Stimulated activated CD4-positive, alpha-beta T cell treated with anti-CD3 and anti-CD28 coated beads, Interleukin-12 subunit alpha, Interleukin-12 subunit beta, amount 100 ng/mL, for 48 hours (primary cell): ENCODE results near the gene RBAK.
"Not testable (repeated sequence)": the region's sequence is repeated elsewhere in the genome, so short reads cannot be mapped to it uniquely, and the experiment has no call there.

Experiments used
- DNase-seq, 3 donors: peaks; one replicate each; pipeline ENCODE4 v3.0.0-alpha.2; 2020; ENCODE audit warnings: low read depth in 2 of 3, low spot score in 1 of 3

RBAK gene

DNA sequence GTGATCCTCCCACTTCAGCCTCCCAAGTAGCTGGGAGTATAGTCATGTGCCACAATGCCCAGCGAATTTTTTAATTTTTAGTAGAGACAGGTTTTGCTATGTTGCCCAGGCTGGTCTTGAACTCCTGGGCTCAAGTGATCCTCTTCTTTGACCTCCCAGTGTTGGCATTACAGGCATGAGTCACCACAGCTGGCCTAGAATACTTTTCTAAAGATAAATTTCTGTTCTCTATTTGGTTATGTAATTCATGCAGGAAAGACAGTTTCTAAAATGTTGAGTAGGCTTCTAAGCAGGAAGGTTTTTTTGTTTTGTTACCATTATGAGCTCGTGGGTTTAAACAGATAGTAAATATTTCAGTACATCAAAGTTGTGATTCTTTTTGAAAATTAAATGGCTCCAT is 5.0 kb downstream of the RBAK start:
- DNase-seq: no peak

DNA sequence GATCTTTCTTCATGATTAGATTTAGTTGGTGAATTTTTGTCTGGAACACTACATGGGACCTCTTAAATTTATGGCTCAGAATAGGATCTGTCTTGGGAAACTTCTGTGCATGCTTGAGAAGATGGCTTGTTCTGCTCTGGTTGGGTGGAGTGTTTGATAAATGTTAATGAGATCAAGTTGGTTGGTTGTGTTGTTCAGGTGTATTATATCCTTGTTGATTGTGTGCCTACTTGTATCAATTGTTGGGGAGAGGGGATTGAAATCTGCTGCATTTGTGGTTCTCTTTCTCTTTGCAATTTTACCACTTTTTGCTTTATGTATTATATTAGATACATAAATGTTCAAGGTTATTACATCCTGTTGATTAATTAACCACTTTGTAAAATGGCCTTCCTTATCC is 6.1 kb downstream of the RBAK start:
- DNase-seq: not testable (repeated sequence)

DNA sequence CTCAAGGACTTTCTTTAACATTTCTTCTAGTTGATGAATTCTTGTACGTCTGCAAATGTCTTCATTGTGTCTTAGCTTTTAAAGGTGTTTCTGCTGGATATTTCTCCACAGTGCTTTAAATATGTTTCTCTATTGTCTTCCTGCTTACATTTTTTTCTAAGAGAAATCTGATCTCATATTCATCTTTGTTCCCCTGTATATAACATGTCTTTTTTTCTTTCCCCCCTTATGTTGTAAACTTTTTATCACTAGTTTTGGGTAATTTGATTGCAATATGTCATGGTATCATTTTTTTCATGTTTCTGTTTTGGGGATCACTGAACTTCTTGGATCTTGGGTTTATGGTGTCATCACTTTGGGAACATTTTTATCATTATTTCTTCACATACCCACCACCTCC is 7.5 kb downstream of the RBAK start:
- no peak for DNase-seq

DNA sequence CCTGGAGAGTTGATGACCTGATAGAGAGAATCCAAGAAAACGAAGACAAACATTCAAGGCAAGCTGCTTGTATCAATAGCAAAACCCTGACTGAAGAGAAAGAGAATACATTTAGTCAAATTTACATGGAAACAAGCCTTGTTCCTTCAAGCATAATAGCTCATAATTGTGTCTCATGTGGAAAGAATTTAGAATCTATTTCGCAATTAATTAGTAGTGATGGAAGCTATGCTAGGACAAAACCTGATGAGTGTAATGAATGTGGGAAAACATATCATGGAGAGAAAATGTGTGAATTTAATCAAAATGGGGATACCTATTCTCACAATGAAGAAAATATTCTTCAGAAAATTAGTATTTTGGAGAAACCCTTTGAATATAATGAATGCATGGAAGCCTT is 18.0 kb downstream of the RBAK start:
- DNase-seq: no peak

DNA sequence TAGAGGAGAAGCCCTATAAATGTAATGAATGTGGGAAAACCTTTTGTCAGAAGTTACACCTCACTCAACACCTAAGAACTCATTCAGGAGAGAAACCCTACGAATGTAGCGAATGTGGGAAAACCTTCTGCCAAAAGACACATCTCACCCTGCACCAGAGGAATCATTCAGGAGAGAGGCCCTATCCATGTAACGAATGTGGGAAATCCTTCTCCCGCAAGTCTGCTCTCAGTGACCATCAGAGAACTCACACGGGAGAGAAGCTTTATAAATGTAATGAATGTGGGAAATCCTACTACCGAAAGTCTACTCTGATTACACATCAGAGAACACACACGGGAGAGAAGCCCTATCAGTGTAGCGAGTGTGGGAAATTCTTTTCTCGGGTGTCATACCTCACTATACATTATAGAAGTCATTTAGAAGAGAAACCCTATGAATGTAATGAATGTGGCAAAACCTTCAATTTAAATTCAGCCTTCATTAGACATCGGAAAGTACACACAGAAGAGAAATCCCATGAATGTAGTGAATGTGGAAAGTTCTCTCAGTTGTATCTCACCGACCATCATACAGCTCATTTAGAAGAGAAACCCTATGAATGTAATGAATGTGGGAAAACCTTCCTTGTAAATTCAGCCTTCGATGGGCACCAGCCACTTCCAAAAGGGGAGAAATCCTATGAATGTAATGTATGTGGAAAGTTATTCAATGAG is 18.9 kb downstream of the RBAK start:
- no peak for DNase-seq

DNA sequence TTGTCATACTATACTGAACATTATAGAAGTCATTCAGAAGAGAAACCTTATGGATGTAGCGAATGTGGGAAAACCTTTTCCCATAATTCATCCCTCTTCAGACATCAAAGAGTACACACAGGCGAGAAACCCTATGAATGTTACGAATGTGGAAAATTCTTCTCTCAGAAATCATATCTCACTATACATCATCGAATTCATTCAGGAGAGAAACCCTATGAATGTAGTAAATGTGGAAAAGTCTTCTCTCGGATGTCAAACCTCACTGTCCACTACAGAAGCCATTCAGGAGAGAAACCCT is 19.4 kb downstream of the RBAK start:
- no peak for DNase-seq

DNA sequence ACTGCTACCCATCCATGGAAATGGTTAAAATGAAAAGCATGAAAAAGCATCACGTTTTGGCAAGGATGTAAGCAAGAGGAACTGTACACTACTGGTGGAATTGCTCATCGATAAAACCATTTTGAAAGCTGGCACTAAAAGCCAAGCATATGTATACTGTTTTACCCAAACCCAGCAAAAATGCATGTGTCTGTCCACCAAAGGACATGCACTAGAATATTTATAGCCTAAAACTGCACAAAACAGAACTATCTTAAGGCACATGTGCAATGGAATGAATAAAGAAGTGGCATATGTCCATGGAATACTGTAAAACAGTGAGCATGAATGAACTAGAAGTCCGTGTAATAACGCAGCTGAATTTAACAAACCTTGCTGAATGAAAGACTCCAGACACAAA is 22.9 kb downstream of the RBAK start:
- DNase-seq: no peak

DNA sequence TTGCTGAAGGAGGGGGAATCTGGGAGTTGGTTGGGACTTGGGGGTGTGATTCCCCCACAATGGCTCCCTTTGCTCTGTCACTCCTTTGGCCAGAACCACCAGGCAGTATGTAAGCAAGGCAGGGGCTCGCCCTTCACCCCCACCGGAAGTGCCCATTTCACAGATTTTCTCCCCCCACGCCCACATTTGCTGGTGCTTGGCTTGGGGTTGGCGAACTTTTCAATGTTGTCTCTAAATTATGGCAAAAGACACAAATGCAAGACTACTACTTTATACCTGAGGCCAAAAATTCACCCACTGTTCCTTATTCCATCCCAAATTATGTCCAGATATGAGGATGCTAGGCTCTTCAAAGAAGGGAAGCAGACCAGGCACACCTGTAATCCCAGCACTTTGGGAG is 24.5 kb downstream of the RBAK start:
- DNase-seq: no peak

DNA sequence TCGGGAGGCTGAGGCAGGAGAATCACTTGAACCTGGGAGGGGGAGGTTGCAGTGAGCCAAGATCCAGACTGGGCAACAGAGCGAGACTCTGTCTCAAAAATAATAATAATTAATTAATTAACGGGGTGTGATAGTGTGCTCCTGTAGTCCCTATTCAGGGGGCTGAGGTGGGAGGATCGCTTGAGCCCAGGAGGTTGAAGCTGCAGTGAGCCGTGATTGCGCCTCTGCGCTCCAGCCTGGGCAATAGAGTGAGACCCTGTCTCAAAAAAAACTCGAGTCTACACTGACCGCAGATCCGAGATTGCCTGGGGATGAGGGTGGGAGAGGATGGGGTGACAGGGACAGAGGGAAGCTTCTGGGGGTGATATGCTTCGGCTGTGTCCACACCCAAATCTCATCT is 29.5 kb downstream of the RBAK start:
- not testable (repeated sequence) for DNase-seq

DNA sequence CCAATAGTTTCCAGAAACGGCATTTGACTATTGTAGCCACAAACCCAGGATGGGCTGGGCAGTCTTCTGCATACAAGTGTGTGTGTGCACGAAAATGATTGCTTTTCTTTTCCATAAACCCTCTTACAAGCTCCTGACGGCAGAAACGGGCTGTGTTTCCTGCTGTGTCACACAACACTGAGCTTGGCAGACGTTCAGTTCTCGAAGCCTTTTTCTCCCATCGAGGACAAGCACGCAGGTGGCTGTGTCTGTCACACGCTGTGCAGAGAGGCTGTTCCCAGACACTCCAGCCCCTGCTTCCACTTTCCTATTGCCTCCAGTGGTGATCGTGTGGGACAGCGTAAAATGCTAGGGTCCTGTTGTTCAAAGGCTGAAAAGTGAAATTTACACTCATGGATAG is 32.1 kb downstream of the RBAK start:
- no peak for DNase-seq

DNA sequence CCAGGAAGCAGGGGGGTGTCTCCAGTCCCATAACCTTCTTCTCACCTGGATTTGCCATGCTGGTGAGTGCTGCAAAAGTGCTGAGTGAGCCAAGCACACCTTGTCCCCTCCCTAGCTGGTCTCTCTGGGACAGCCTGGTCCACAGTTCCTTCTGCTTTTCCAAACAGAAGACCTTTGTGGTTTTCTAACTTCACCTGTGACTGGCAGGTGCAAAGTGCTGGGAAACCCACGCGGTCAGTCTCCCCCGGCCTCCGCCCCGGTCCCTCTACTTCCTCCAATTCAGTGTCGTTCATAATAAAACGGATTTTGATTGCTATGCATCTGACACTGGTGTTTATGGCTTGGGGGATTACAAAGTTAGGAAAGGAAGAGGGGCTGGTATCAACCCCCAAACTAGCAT is 37.1 kb downstream of the RBAK start:
- no peak for DNase-seq

DNA sequence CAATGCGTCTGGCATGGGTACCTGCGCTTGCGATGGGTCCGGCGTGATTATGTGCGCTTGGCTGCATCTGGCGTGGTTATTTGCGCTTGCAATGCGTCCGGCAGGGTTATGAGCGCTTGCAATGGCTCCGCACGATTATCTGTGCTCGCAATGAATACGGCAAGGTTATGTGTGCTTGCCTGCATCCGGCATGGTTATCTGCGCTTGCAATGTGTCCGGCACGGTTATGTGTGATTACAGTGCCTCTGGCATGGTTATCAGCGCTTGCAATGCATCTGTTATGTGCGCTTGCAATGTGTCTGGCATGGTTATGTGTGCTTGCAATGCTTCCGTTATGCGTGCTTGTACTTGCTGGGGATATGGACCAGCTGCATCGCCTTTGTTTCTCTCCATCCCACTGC is 37.7 kb downstream of the RBAK start:
- no peak for DNase-seq

DNA sequence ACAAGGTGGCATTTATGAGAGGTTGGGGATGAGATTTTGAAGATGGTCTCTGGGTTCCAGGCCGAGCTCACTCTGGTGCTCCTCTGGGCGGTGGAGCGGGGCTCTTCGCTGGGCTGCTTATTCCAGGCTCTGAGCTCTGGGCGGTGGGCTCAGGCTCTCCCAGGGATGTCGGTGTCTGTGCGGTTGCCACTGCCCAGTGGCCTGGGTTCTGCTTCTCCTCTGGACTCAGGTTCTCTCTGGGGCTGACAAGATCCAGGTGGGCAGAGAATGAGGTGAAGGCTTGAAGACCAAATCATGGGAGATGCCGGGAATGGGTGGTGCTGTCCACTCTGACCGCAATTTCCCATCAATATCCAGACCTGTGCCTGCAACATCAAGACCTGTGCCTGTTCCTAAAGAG is 40.6 kb downstream of the RBAK start:
- DNase-seq: no peak

DNA sequence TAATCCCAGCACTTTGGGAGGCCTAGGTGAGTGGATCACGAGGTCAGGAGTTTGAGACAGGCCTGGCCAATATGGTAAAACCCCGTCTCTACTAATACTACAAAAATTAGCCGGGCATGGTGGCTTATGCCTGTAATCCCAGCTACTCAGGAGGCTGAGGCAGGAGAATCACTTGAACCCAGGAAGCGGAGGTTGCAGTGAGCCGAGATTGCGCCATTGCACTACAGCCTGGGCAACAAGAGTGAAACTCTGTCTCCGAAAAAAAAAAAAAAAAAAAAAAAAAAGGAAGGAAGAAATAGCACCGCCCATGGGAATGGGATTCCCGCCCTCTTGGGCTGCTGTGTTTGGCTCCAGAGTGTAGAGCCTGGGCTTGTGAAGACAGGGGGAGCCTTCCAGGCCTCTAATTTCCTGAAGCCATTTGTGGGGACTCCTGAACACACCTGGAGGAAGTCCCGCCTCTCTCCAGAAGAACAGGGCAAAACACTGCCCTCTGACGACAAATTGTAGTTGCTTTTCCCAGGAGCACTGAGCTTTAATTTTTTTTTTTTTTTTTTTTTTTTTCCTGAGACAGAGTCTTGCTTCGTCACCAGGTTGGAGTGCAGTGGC is 42.7 kb downstream of the RBAK start:
- not testable (repeated sequence) for DNase-seq

DNA sequence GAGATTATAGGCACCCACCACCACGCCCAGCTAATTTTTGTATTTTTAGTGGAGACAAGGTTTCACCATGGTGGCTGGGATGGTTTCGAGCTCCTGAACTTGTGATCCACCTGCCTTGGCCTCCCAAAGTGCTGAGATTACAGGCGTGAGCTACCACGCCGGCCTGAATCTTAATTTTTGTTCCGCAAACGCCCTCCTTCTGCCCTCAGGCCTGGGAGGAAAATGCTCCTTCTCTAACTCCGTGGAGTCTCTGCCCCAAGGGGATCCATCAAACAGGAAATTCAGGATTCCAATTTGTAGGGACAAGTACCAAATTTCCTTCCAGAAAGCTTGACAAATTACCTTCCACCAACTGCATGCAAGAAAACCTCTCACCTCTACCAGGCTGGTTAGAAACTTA is 43.2 kb downstream of the RBAK start:
- DNase-seq: no peak

DNA sequence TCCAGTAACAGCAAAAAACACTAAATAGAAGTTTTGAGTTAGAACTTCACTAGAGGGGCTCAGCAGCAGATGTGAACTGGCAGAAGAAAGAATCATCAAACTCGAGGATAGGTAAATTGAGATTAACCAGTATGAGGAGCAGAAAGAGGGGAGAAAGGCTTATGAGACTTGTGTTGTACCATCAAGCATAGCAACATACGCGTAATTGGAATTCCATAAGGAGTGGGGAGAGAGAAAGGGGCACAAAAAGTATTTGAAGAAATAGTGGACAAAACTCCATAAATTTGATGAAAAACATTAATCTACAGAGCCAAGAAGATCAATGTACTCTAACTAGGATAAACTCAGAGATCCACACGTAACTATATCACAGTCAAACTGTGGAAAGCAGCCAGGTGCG is 48.3 kb downstream of the RBAK start:
- DNase-seq: no peak

DNA sequence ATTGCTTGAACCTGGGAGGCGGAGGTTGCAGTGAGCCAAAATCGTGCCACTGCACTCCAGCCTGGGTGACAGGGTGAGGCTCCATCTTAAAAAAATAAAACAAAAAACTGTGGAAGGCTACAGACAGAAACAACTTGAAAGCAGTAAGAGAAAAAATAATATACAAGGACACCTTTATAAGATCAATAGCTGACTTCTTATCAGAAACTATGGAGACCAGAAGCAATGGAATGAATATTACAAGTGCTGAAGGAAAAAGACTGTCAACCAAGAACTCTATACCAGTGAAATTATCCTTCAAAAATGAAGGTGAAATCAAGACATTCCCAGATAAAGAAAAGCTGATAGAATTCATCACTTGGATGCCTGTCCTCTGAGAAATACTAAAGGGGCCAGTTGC is 49.0 kb downstream of the RBAK start:
- DNase-seq: no peak

DNA sequence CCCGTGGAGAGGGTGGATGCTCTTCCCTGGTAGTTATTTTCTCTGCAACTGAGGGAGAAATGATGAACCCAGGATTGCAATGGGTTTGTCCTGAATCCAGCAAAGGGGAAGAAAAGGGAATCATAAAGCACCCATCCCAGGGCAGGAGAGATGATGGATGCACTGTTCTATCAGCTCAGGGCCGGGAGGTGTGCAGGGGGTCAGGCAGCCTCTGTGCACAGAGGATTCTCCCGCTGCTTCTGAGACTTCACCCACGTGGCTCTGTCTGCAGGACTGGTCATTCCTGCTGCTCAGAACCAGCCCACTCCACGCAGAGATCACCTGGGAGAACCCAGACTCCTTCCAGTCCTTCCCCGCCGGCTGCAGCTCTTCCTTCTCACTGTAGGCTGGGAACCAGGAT is 70.7 kb downstream of the RBAK start:
- no peak for DNase-seq

DNA sequence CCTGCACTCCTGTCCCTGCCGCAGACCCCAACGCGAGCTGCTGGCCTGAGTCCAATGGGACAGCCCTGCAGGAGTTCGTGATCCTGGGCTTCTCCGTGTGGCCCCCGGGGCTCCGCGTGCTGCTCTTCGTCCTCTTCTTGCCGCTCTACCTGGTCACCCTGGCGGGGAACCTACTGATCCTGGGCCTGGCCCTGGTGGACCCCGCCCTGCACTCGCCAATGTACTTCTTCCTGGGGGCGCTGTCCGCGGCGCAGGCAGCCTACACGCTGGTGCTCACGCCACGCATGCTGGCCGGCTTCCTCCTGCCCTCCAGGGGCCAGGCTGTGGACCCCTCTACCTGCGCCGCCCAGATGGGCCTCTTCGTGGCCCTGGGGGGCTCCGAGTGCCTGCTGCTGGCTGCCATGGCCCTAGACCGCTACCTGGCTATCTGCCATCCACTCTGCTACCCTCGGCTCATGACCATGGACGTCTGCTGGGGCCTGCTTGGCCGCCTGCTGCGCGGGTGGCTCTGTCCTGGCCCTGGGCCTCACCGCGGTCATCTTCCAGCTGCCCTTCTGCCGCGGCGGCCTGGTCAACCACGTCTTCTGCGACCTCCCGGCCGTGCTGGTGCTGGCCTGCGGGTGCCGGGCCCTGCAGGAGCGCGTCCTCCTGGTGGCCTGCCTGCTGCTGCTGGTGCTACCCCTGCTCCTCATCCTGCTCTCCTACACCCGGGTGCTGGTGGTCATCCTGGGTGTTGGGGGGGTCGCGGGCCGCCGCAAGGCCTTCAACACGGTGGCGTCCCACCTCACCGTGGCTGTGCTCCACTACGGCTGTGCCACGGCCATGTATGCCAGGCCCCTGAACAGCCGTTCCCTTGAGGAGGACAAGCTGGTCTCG is 71.7 kb downstream of the RBAK start:
- DNase-seq: no peak
